BJ (cell line): ENCODE results near the gene PLEKHA1. TPM values are rescaled to one million over a fixed set of nuclear protein-coding genes. Genes with fewer than 3 reads are reported as not detected.

Experiments
- CTCF ChIA-PET: fragments of 350-600 bp; formaldehyde crosslinking; extraction: SDS; loops from one replicate; lab custom pipeline; 2021; ENCODE audit warnings: antibody characterized with exemption, inconsistent platforms; lab: Yijun Ruan, JAX
- POLR2A ChIA-PET: fragments of 300-600 bp; sonication (Branson Sonifier 250); formaldehyde crosslinking; extraction: SDS; loops from one replicate; lab custom pipeline; 2021; ENCODE audit warnings: antibody characterized with exemption; lab: Charles Lee
- DNase-seq: peaks from one replicate; pipeline ENCODE4 v3.0.0-alpha.2; 2011; ENCODE audit warnings: low read depth
- H3K27me3 ChIP-seq: 2 replicates; pipeline ENCODE4 v1.6.0; 2011; ENCODE audit warnings: low read length; ENCODE audit not compliant: control insufficient read depth, insufficient read depth
- H3K36me3 ChIP-seq: 2 replicates; pipeline ENCODE4 v1.5.1; 2011; ENCODE audit warnings: low read length; ENCODE audit not compliant: control insufficient read depth, insufficient read depth
- H3K4me3 ChIP-seq: 2 replicates; pipeline ENCODE4 v1.5.1; 2011; ENCODE audit warnings: low read depth, mild to moderate bottlenecking, control low read depth, low read length
- polyA plus RNA-seq: library from polyadenylated mRNA; depleted of rRNA; stranded (reverse); fragments of >200 nt; gene quantifications from 2 replicates; pipeline ENCODE4 v1.2.3, GENCODE V29; 2011
- TF ChIP-seq, protein P1 (sequence below): IDR thresholded peaks from 2 replicates; pipeline ENCODE4 v1.5.1; 2011; ENCODE audit warnings: low read depth, mild to moderate bottlenecking, control low read depth, inconsistent platforms, low read length, moderate library complexity; ENCODE audit not compliant: insufficient read depth

Gene PLEKHA1
- polyA plus RNA-seq, 1 experiment: 18.6 TPM

DNA sequence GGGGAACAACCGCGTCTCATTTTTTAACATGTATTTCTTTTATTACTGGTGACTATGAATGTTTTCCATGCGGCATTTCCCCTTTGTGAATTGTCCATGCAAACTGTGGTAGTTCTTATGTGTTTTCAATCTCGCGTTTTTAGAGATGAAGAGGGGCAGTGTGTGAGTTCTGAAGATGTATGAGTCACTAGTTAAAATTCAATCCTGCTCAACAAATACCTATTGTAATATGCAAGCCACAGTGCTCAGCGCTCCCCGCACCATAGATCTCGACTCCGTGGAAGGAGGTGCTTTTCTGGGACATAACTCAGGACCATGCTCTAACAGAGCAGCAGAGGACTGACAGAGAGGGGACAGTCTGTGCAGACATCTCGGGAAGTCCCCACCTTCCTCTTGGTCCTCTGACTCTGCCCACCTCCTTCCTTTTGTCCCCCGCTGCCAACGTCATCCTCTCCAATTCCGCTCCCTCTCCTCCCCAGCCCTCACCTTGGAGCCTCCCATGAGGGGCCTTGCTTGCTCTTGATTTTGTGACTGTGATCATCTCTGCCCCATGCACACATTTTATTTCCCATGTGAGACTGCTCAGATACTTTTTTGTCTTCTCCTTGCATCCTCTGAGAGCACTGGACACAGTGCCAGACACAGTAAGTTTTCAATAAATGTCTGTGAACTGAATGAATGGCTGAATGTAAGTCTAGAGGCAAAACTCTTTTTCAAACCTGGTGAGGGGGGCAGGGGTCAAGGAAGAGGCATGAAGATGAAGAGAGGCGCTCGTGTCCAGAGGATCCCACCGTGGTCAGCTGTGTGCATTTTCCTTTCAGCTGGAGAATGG lies 42.7 kb upstream of the PLEKHA1 start:
- H3K27me3 ChIP-seq: peaks cover 4% of the 10 kb centered on the region
- TF ChIP-seq, protein P1, sequence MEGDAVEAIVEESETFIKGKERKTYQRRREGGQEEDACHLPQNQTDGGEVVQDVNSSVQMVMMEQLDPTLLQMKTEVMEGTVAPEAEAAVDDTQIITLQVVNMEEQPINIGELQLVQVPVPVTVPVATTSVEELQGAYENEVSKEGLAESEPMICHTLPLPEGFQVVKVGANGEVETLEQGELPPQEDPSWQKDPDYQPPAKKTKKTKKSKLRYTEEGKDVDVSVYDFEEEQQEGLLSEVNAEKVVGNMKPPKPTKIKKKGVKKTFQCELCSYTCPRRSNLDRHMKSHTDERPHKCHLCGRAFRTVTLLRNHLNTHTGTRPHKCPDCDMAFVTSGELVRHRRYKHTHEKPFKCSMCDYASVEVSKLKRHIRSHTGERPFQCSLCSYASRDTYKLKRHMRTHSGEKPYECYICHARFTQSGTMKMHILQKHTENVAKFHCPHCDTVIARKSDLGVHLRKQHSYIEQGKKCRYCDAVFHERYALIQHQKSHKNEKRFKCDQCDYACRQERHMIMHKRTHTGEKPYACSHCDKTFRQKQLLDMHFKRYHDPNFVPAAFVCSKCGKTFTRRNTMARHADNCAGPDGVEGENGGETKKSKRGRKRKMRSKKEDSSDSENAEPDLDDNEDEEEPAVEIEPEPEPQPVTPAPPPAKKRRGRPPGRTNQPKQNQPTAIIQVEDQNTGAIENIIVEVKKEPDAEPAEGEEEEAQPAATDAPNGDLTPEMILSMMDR: no peak
- no peak overlapping the region for H3K4me3 ChIP-seq
- CTCF ChIA-PET: interaction anchor here (0.8 kb wide), 1 partner anchor 11 kb away, joined by 3 read pairs; no protein-coding TSS in a partner anchor
- H3K36me3 ChIP-seq: no peaks in the 10 kb centered on the region
- POLR2A ChIA-PET: no interaction called here
- no peak for DNase-seq

DNA sequence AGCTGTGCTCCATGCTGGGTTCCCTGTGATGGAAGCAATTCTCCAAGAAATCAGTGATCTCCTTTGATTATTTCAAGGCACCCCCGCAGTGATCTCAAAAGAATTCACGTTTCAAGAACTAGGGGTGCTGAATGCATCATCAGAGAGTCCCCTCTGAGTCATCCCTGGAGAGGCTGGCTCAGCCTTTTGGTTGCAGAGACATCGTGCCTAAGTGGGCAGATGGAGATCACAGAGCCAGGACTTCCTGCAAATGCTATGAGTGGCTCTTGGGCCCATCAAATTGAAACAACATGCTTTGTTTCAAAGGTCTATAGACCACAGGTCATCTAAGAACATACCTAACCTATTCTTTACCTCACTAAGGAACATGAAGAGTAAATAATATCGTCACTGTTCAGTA lies 41.5 kb upstream of the PLEKHA1 start:
- Histone ChIP-seq H3K36me3 (no peaks in the 10 kb centered on the region), H3K4me3 (no peak overlapping the region), H3K27me3 (peaks cover 4% of the 10 kb centered on the region)
- POLR2A ChIA-PET: no interaction called here
- TF ChIP-seq, protein P1: no peak
- CTCF ChIA-PET: interaction anchor here (1.0 kb wide), 1 partner anchor 103 kb away, joined by 3 read pairs; no protein-coding TSS in a partner anchor
- no peak for DNase-seq

DNA sequence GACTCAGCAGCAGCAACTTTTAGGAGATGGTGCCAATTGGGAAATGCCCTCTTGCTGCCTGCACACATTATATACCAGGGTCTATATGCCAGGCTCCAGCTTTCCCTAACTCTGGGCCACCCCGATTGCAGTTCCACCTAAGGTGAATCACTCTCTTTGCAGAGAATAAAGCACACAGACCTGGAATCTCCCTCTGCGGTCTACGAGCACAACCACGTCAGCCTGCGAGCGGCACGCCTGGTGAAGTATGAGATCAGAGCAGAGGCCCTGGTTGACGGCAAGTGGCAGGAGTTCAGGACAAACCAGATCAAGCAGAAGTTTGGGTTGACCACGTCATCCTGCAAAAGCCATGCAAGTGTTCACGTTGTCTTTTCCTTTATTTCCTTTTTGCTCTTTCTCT lies 38.2 kb upstream of the PLEKHA1 start:
- Histone ChIP-seq H3K4me3 (no peak overlapping the region), H3K36me3 (no peaks in the 10 kb centered on the region), H3K27me3 (no peaks in the 10 kb centered on the region; the same call in 1 of the 2 replicates)
- no peak for DNase-seq
- POLR2A ChIA-PET: no interaction called here
- CTCF ChIA-PET: interaction anchor here (1.2 kb wide), 1 partner anchor 99 kb away, joined by 8 read pairs; no protein-coding TSS in a partner anchor
- TF ChIP-seq, protein P1: no peak

DNA sequence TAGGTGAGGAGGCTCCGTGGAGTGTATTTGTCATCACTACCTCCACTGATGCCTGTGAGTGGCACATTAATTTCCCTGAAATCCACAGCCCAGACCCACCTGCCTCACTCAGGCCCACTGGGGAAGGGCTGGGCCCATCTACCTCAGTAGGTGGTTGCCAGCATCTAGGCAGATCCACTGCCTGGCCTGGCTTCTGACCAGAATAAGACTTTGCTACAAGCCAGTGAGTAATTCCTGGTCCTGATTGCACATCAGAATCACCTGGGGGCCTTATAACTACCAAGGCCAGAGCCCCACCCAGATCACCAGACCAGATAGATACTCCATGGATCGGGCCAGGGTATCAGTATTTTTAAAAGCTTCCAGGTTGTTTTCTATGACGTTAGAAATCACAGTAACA lies 37.5 kb upstream of the PLEKHA1 start:
- TF ChIP-seq, protein P1: no peak
- Histone ChIP-seq H3K27me3 (no peaks in the 10 kb centered on the region), H3K36me3 (no peaks in the 10 kb centered on the region), H3K4me3 (no peak overlapping the region)
- CTCF ChIA-PET: no interaction called here
- POLR2A ChIA-PET: no interaction called here
- DNase-seq: no peak

DNA sequence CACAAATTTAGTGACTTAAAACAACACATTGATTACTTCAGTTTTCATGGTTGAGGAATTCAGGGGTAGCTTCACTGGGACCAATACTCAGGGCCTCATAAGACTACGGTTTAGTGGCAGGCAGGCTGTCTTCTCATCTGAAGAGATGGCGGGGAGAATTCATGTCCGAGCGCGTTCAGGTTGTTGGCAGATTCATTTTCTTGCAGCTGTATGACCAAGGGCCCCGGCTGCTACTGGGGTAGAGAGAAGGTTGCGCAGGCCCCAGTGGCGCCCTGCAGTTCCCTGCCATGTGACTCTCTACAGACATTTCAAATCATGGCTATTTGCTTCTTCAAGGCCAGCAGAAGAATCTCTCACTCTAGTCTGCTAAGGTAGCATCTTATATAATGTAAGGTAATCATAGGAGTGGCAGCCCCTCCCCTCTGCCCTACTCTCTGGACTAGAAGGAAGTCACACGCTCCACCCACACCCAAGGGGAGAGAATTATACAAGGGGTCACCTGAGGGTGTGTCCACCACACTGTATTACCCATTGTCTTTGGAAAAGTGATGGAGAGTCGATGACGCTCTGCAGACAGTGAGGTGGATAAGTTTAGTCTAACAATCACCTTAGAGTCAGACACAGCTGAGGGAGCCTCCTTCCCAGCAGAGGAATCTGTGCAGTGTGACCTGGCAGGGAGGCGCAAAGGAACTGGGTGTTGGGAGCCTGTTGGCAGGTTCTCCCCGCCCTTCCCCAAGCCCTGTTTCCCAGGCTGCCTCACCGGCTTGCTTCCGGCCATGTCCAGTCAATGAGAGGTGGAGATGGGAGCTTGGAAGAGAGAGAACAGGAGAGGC lies 35.7 kb upstream of the PLEKHA1 start:
- CTCF ChIA-PET: interaction anchor here (0.7 to 7.9 kb wide), 5 partner anchors 9 to 230 kb away, joined by 3 to 92 read pairs (median 5); no protein-coding TSS in a partner anchor

More for the DNA sequence above, 35.7 kb upstream of the PLEKHA1 start:
- Histone ChIP-seq H3K4me3 (no peak overlapping the region), H3K27me3 (no peaks in the 10 kb centered on the region), H3K36me3 (no peaks in the 10 kb centered on the region)
- POLR2A ChIA-PET: no interaction called here
- no peak for DNase-seq
- TF ChIP-seq, protein P1: no peak
